Activated CD8-positive, alpha-beta T cell treated with anti-CD3 and anti-CD28 coated beads, Interleukin-2, amount 10 ng/mL, durations not matched to agents 7 days and 5 days (primary cell): Measurements from ENCODE around the gene PLA2G4C. TPM values are rescaled to one million over a fixed set of nuclear protein-coding genes. Genes with fewer than 3 reads are reported as not detected.
"Not testable (repeated sequence)": the region's sequence is repeated elsewhere in the genome, so short reads cannot be mapped to it uniquely, and the experiment has no call there.

ENCODE experiments used
- ATAC-seq: fragments of 150-1000 bp; cut with Tn5 transposase; one replicate; pipeline ENCODE4 v1.10.0; 2021; ENCODE audit warnings: moderate library complexity
- CTCF ChIA-PET: fragments of 350-600 bp; sonication (Branson Sonifier 250); formaldehyde crosslinking; loops from one replicate; lab custom pipeline; 2021; ENCODE audit warnings: antibody characterized with exemption; lab: Charles Lee
- POLR2A ChIA-PET: fragments of 350-600 bp; sonication (Branson Sonifier 250); formaldehyde crosslinking; loops from one replicate; lab custom pipeline; 2021; ENCODE audit warnings: antibody characterized with exemption; lab: Charles Lee
- DNase-seq: peaks from one replicate; pipeline ENCODE4 v3.0.0-alpha.2; 2020
- H3K27ac Mint-ChIP-seq: one replicate; pipeline ENCODE4 v1.8.0; 2021; ENCODE audit warnings: mild to moderate bottlenecking, mixed read lengths
- H3K27me3 Mint-ChIP-seq: one replicate; pipeline ENCODE4 v1.8.0; 2021; ENCODE audit warnings: low read depth, mixed read lengths
- H3K36me3 Mint-ChIP-seq: one replicate; pipeline ENCODE4 v1.8.0; 2021; ENCODE audit warnings: low read depth, mixed read lengths
- H3K4me1 Mint-ChIP-seq: one replicate; pipeline ENCODE4 v1.8.0; 2021; ENCODE audit warnings: low read depth, mixed read lengths
- H3K4me3 Mint-ChIP-seq: one replicate; pipeline ENCODE4 v1.8.0; 2021; ENCODE audit warnings: mild to moderate bottlenecking, mixed read lengths
- H3K9me3 Mint-ChIP-seq: one replicate; pipeline ENCODE4 v1.8.0; 2022; ENCODE audit warnings: mixed read lengths; ENCODE audit not compliant: insufficient read depth
- total RNA-seq, 2 experiments: library from RNA; stranded (reverse); gene quantifications; one replicate each; pipeline ENCODE4 v1.2.3, GENCODE V29; 2021

Gene PLA2G4C
- total RNA-seq, 2 experiments from 2014 or later, result 0.73 to 1.8 TPM

DNA sequence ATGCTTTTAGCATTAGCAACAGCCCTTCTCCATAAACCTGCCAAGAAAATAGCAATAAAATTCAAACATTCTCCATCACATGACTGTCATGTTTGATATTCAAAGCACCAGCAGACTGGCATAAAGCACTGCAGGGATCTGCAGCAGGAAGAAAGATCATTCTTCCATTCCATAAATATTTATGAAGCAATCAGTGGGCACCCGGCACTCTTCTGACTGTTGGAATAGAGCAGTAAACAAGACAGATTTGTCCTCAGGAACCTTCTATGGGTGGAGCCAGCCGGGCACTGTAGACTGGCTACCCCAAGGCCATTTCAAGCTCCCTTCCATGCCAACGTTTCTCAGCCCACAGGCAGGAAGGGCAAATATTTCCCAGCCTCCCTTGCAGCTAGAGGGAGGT, 25.5 kb downstream of the PLA2G4C start:
- no peak for DNase-seq
- ChIA-PET CTCF (no interaction called here), POLR2A (no interaction called here)
- H3K27ac Mint-ChIP-seq, result no peak overlapping the region
- no peak overlapping the region for H3K4me3 Mint-ChIP-seq
- H3K27me3 Mint-ChIP-seq, result peaks cover 6% of the 10 kb centered on the region
- no peaks in the 10 kb centered on the region for H3K36me3 Mint-ChIP-seq
- no peaks in the 10 kb centered on the region for H3K4me1 Mint-ChIP-seq
- H3K9me3 Mint-ChIP-seq, result no peaks in the 10 kb centered on the region
- ATAC-seq, result no peak

DNA sequence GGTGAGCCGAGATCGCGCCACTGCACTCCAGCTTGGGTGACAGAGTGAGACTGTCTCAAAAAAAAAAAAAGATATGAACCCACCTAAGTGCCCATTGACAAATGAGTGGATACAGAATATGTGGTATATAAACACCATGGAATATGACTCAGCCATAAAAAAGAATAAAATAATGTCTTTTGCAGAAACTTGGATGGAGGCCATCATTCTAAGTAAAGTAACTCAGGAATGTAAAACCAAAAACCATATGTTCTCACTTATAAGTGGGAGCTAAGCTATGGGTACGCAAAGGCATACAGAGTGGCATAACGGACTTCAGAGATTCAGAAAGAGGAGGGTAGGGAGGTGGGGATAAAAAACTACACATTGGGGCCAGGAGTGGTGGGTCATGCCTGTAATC, 29.5 kb downstream of the PLA2G4C start:
- H3K36me3 Mint-ChIP-seq, result no peaks in the 10 kb centered on the region
- H3K9me3 Mint-ChIP-seq, result no peaks in the 10 kb centered on the region
- H3K27me3 Mint-ChIP-seq, result peaks cover 7% of the 10 kb centered on the region
- no peak overlapping the region for H3K27ac Mint-ChIP-seq
- no peaks in the 10 kb centered on the region for H3K4me1 Mint-ChIP-seq
- POLR2A ChIA-PET, result no interaction called here
- CTCF ChIA-PET, result no interaction called here
- ATAC-seq, result no peak
- no peak for DNase-seq
- H3K4me3 Mint-ChIP-seq, result no peak overlapping the region

DNA sequence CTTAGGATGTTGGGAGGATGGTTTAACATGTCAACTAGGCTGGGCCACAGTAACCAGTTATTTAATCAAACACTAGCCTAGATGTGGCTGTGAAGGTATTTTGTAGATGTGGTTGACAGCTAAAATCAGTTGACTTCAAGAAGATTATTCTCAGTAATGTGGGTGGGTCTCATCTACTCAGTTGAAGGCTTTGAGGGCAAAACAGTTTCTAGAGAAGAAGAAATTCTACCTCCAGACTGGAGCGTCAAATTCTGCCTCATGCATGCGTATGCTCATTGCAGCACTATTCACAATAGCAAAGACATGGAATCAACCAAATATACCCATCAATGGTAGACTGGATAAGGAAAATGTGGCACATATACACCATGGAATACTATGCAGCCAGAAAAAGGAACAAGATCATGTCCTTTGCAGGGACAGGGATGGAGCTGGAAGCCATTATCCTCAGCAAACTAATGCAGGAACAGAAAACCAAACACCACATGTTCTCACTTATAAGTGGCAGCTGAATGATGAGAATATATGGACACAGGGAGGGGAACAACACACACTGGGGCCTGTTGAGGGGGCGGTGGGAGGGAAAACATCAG, 40.3 kb downstream of the PLA2G4C start:
- ATAC-seq, H3K4me1 Mint-ChIP-seq, H3K36me3 Mint-ChIP-seq, H3K4me3 Mint-ChIP-seq, DNase-seq, H3K27ac Mint-ChIP-seq, POLR2A ChIA-PET, H3K9me3 Mint-ChIP-seq, CTCF ChIA-PET, H3K27me3 Mint-ChIP-seq: not testable (repeated sequence)

DNA sequence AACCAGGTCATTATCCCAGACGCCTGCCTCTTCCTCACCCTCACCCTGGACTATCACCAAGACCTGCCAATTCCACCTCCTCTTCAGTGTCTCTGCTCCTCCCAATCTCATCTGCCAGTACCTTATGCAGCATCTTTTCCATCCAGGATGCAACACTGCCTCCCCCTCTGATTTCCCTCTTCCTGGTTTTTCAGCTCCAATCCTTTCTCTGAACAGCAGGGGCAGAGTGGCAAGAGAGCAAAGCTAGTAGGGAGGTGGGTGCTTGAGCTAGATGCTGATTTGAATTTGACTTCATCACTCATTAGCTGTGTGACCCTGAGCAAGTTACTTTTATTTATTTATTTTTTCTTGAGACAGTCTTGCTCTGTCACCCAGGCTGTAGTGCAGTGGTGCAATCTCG, 41.2 kb downstream of the PLA2G4C start:
- Mint-ChIP-seq H3K4me1 (no peaks in the 10 kb centered on the region), H3K4me3 (no peak overlapping the region), H3K9me3 (no peaks in the 10 kb centered on the region), H3K27ac (no peak overlapping the region), H3K36me3 (no peaks in the 10 kb centered on the region), H3K27me3 (peaks cover 1% of the 10 kb centered on the region)
- POLR2A ChIA-PET, result no interaction called here
- CTCF ChIA-PET, result no interaction called here
- ATAC-seq, result no peak
- DNase-seq, result no peak

DNA sequence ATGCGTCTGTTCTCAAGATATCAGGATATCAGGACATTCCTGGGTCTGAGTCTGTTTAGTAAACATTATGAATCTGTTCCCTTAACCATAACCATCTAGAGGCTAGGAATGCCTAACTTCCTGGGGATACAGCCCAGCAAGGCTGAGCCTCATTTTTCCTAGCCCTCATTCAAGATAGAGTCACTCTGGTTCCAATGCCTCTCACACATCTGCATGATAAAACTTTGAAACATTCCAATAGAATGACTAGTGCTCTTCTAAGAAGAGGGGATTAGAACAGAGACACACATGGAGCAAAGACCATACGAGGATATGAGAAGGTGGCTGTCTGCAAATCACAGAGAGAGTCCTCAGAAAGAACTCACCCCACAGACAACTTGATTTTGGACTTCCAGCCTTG, 46.1 kb downstream of the PLA2G4C start:
- ATAC-seq, result no peak
- no peaks in the 10 kb centered on the region for H3K36me3 Mint-ChIP-seq
- H3K27ac Mint-ChIP-seq, result no peak overlapping the region

DNA sequence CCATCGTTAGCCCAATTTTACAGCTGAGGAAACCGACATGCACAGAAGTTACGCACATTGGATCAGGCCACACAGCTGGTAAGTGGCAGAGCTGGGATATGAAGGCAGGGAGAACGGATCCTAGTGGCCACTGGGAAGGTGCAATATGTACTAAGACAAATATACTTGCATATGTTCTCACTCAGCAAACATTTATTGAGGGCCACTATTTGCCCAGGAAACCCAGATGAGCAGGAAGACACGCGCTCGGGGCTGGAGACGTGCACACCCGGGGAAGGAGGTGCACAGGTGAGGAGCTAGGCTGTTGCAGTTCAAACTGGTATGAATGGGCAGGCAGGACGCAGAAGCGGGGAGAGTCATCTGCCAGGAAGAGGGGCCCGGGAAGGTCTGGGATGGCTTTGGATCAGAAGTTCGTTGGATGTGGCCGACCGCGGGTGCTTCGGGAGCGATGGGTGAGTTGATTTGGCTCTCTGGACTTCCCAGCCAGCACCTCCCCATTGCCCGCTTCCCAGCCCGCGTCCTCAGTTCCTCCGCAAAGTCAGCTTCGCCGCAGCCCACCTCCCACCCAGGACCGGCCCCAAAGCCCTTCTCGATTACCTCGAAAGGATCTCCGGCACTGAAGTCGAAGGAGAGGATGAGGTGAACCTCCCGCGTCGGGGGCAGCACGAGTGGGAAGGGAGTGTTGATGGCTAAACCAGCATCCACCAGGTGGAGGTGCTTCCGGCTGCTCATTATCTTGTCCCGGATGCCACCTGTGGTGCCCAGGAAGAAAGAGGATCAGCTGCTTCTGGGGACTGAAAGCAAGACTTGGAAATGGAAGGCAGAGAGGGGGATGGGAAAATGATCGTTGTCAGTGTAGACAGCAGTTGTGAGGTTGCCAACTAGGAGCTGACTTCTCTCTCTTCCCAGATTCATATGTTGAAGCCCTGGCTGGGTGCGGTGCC, 48.9 kb downstream of the PLA2G4C start:
- ATAC-seq (no peak), DNase-seq (no peak)
- ChIA-PET CTCF (no interaction called here), POLR2A (no interaction called here)
- no peaks in the 10 kb centered on the region for H3K4me1 Mint-ChIP-seq
- H3K4me3 Mint-ChIP-seq, result no peak overlapping the region
- no peaks in the 10 kb centered on the region for H3K36me3 Mint-ChIP-seq
- no peak overlapping the region for H3K27ac Mint-ChIP-seq
- no peaks in the 10 kb centered on the region for H3K9me3 Mint-ChIP-seq
- peaks cover 6% of the 10 kb centered on the region for H3K27me3 Mint-ChIP-seq

More for the DNA sequence above, 46.1 kb downstream of the PLA2G4C start:
- Mint-ChIP-seq H3K9me3 (no peaks in the 10 kb centered on the region), H3K4me3 (no peak overlapping the region), H3K4me1 (no peaks in the 10 kb centered on the region), H3K27me3 (peaks cover 6% of the 10 kb centered on the region)
- DNase-seq, result no peak
- ChIA-PET POLR2A (no interaction called here), CTCF (no interaction called here)

DNA sequence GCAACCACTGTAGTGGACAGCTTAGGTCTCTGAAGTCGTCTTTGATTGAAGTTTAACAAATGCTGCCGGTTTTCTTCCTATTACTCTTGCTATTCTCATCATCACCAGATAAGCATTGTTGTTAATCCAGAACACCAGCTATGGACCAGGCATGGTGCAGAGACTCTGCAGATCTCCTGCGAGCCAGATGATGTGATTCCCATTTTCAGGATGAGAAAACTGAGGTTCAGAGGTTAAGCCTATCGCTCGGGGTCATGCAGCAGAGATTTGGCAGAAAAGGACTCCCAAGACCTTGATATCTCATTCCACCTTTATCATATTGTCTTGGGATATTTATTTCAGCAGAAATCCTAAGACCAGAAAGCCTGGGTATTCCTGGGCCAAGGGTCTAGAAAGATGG, 50.2 kb downstream of the PLA2G4C start:
- Mint-ChIP-seq H3K4me3 (no peak overlapping the region), H3K27me3 (peaks cover 6% of the 10 kb centered on the region), H3K4me1 (no peaks in the 10 kb centered on the region), H3K27ac (no peak overlapping the region), H3K9me3 (no peaks in the 10 kb centered on the region), H3K36me3 (no peaks in the 10 kb centered on the region)
- ChIA-PET CTCF (no interaction called here), POLR2A (no interaction called here)
- ATAC-seq, result no peak
- no peak for DNase-seq

DNA sequence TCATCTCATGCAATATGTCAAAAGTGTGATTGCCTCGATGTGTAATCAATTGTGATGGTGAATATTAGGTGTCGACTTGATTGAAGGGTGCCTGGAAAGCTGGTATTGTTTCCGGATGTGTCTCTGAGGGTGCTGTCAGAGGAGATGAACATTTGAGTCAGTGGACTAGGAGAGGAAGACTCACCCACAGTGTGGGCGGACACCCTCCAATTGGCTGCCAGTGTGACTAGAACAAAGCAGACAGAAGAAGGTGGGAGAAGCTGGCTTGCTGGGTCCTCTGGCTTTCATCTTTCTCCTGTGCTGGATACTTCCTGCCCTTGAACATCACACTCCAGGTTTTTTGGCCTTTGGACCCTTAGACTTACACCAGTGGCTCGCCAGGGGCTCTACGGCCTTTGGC, 51.3 kb downstream of the PLA2G4C start:
- CTCF ChIA-PET, result interaction anchor here (1.0 kb wide), 1 partner anchor 96 kb away, joined by 3 read pairs; no protein-coding TSS in a partner anchor
- Mint-ChIP-seq H3K27me3 (peaks cover 4% of the 10 kb centered on the region), H3K27ac (no peak overlapping the region), H3K4me1 (no peaks in the 10 kb centered on the region), H3K36me3 (no peaks in the 10 kb centered on the region), H3K9me3 (no peaks in the 10 kb centered on the region), H3K4me3 (no peak overlapping the region)
- ATAC-seq (no peak), DNase-seq (no peak)
- POLR2A ChIA-PET, result no interaction called here

DNA sequence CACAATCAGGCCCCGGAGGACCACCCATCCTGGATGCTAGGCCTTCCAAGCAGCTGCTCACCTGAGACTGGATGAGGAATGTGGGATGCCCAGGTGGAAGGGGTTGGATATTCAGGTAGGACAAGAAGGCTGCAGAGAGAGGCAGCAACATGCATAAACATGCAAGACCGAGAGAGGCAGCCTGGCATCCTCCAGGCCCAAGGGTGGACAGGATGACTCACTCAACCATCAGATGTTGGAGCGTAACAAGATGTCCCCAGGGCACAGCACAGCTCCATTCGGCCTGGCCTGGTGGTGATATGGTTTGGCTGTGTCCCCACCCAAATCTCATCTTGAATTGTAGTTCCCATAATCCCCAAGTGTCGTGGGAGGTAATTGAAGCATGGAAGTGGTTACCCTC, 56.8 kb downstream of the PLA2G4C start:
- Mint-ChIP-seq H3K4me1 (no peaks in the 10 kb centered on the region), H3K9me3 (no peaks in the 10 kb centered on the region), H3K27ac (no peak overlapping the region), H3K36me3 (no peaks in the 10 kb centered on the region), H3K27me3 (no peaks in the 10 kb centered on the region), H3K4me3 (no peak overlapping the region)
- no peak for DNase-seq
- ChIA-PET CTCF (no interaction called here), POLR2A (no interaction called here)
- ATAC-seq, result no peak

DNA sequence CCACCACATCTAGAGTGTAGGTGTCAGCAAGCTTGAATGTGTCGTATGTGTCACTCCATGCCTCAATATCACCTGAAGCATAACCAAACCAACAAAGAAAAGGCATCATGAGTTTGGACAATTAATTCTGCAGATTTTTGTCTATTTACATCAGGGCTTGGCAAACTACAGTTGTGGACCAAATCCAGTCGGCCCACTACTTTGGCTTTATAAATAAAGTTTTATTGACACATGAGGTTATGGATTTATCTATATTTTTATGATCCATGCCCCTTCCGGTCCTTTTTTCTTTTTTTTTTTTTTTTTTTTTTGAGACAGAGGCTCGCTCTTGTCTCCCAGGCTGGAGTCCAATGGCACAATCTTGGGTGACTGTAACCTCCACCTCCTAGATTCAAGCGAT, 57.5 kb downstream of the PLA2G4C start:
- ATAC-seq (no peak), DNase-seq (no peak)
- ChIA-PET POLR2A (no interaction called here), CTCF (no interaction called here)
- no peaks in the 10 kb centered on the region for H3K36me3 Mint-ChIP-seq
- no peaks in the 10 kb centered on the region for H3K4me1 Mint-ChIP-seq
- H3K4me3 Mint-ChIP-seq, result no peak overlapping the region
- H3K27ac Mint-ChIP-seq, result no peak overlapping the region
- H3K9me3 Mint-ChIP-seq, result no peaks in the 10 kb centered on the region
- no peaks in the 10 kb centered on the region for H3K27me3 Mint-ChIP-seq

DNA sequence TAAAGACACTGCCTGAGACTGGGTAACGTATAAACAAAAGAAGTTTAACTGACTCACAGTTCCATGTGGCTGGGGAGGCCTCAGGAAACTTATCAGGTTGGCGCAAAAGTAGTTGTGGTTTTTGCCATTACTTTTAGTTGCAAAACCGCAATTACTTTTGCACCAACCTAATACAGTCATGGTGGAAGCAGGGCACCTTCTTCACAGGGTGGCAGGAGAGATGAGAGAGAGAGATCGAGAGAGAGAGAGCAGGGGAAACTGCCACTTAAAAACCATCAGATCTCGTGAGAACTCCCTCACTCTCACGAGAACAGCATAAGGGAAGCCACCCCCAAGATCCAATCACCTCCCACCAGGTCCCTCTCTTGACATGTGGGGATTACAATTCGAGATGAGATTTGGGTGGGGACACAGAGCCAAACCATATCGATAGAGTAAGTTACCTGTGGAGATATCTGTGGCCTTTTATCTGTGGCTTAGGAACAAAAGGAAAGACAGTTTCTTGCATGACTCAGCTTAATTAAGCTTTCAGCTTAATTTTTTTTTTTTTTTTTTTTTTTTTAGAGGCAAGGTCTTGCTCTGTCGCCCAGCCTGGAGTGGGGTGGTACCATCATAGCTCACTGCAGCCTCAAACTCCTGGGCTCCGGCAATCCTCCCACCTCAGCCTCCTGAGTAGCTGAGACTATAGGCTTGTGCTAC, 59.1 kb downstream of the PLA2G4C start:
- no peak for DNase-seq
- Mint-ChIP-seq H3K4me3 (no peak overlapping the region), H3K36me3 (no peaks in the 10 kb centered on the region), H3K4me1 (no peaks in the 10 kb centered on the region), H3K27ac (no peak overlapping the region), H3K27me3 (no peaks in the 10 kb centered on the region), H3K9me3 (no peaks in the 10 kb centered on the region)
- ATAC-seq, result no peak
- ChIA-PET POLR2A (no interaction called here), CTCF (no interaction called here)

DNA sequence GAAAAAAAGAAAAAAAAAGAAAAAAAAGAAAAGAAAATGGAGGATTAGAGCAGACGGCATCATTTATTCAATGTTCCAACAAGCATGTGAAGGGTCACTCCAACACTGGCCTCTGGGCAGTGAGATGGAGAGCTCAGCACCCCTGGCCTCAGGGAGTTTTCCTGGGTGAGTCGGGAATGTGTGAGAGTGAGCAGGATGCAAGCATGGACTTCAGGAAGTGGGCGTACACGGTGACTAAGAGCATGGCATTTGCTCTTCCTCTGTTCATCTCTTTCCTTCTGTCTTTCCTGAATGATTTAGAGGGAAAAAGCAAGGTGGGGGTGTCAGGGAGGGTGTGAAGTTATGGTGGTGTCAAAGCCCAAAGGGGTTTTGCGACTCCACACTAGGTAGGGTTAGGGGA, 66.1 kb downstream of the PLA2G4C start:
- Mint-ChIP-seq H3K4me3 (no peak overlapping the region), H3K27ac (no peak overlapping the region), H3K9me3 (no peaks in the 10 kb centered on the region), H3K36me3 (no peaks in the 10 kb centered on the region), H3K4me1 (no peaks in the 10 kb centered on the region), H3K27me3 (no peaks in the 10 kb centered on the region)
- POLR2A ChIA-PET, result no interaction called here
- no peak for DNase-seq
- CTCF ChIA-PET, result no interaction called here
- ATAC-seq, result no peak
